IMR-90 (cell line): ENCODE results near the gene NUDCD2. TPM values are rescaled to one million over a fixed set of nuclear protein-coding genes. Genes with fewer than 3 reads are reported as not detected.
"Not testable (repeated sequence)": the region's sequence is repeated elsewhere in the genome, so short reads cannot be mapped to it uniquely, and the experiment has no call there.

ENCODE experiments used
- ATAC-seq: fragments of 200-7000 bp; cut with Tn5 transposase; 2 replicates; pipeline ENCODE4 v1.9.1; 2020; ENCODE audit warnings: low read depth, mild to moderate bottlenecking, moderate library complexity
- BruUV-seq: library from RNA; stranded (reverse); fragments of 400-500 nt; replicated peaks from 2 replicates; lab custom pipeline; 2021; lab: Mats Ljungman, UMichigan
- CTCF ChIA-PET: fragments of 300-600 bp; formaldehyde crosslinking; extraction: SDS; loops from one replicate; lab custom pipeline; 2021; ENCODE audit warnings: antibody characterized with exemption; lab: Yijun Ruan, JAX
- POLR2A ChIA-PET: fragments of 300-600 bp; sonication (Branson Sonifier 250); formaldehyde crosslinking; loops from one replicate; lab custom pipeline; 2022; ENCODE audit warnings: antibody characterized with exemption; ENCODE audit not compliant: unreplicated experiment; lab: Charles Lee
- DNase-seq: peaks from one replicate; pipeline ENCODE4 v3.0.0; 2013
- H2AFZ ChIP-seq: replicated peaks from 2 replicates; pipeline ENCODE3; 2013; ENCODE audit warnings: low read length, mild to moderate bottlenecking; ENCODE audit not compliant: poor library complexity
- H2AK5ac ChIP-seq: 2 replicates; pipeline ENCODE4 v1.6.1; 2013; ENCODE audit warnings: low read depth, low read length, inconsistent platforms
- H2AK9ac ChIP-seq: replicated peaks from 2 replicates; pipeline ENCODE3; 2013; ENCODE audit warnings: mild to moderate bottlenecking, low read depth, low read length, moderate library complexity; ENCODE audit not compliant: poor library complexity
- H2BK120ac ChIP-seq: 2 replicates; pipeline ENCODE4 v1.6.1; 2013; ENCODE audit warnings: low read depth, low read length, inconsistent platforms
- H2BK15ac ChIP-seq: 3 replicates; pipeline ENCODE4 v1.6.1; 2013; ENCODE audit warnings: low read depth, low read length, inconsistent platforms
- H2BK20ac ChIP-seq: 2 replicates; pipeline ENCODE4 v1.6.1; 2013; ENCODE audit warnings: low read depth, mild to moderate bottlenecking, inconsistent platforms, low read length, moderate library complexity
- H2BK5ac ChIP-seq: 2 replicates; pipeline ENCODE4 v1.6.1; 2013; ENCODE audit warnings: mild to moderate bottlenecking, low read depth, low read length, inconsistent platforms; ENCODE audit not compliant: poor library complexity, severe bottlenecking
- H3K14ac ChIP-seq: replicated peaks from 2 replicates; pipeline ENCODE4 v1.6.1; 2013; ENCODE audit warnings: low read depth, low read length, inconsistent platforms
- H3K18ac ChIP-seq: 2 replicates; pipeline ENCODE4 v1.6.1; 2013; ENCODE audit warnings: low read depth, low read length, control low read depth
- H3K23ac ChIP-seq: 2 replicates; pipeline ENCODE4 v1.6.1; 2013; ENCODE audit warnings: low read depth, low read length, inconsistent platforms
- H3K27ac ChIP-seq: 2 replicates; pipeline ENCODE4 v1.5.1; 2013; ENCODE audit warnings: mild to moderate bottlenecking, control low read depth, low read length; ENCODE audit not compliant: insufficient read depth
- H3K27me3 ChIP-seq: 2 replicates; pipeline ENCODE4 v1.6.1; 2013; ENCODE audit warnings: low read length; ENCODE audit not compliant: control insufficient read depth, insufficient read depth
- H3K36me3 ChIP-seq: 2 replicates; pipeline ENCODE4 v1.6.1; 2013; ENCODE audit warnings: low read length, mixed read lengths; ENCODE audit not compliant: control insufficient read depth, insufficient read depth
- H3K4ac ChIP-seq: 2 replicates; pipeline ENCODE4 v1.6.1; 2013; ENCODE audit warnings: low read depth, low read length, inconsistent platforms
- H3K4me1 ChIP-seq: 2 replicates; pipeline ENCODE4 v1.6.1; 2013; ENCODE audit warnings: low read length, mixed read lengths; ENCODE audit not compliant: control insufficient read depth, insufficient read depth
- H3K4me2 ChIP-seq: 2 replicates; pipeline ENCODE4 v1.6.1; 2013; ENCODE audit warnings: low read depth, mild to moderate bottlenecking, control low read depth, low read length, moderate library complexity
- H3K4me3 ChIP-seq: 2 replicates; pipeline ENCODE4 v1.5.1; 2013; ENCODE audit warnings: low read depth, mild to moderate bottlenecking, control low read depth, low read length, moderate library complexity; ENCODE audit not compliant: insufficient read depth
- H3K56ac ChIP-seq: 2 replicates; pipeline ENCODE4 v1.6.1; 2013; ENCODE audit warnings: low read length, inconsistent platforms; ENCODE audit not compliant: insufficient read depth; ENCODE audit errors: extremely low read depth
- H3K79me1 ChIP-seq, 2 experiments: 2 replicates each; pipeline ENCODE4 v1.6.1; 2013; ENCODE audit warnings: low read length in 2 of 2, inconsistent platforms in 1 of 2, low read depth in 1 of 2
- H3K9ac ChIP-seq: 2 replicates; pipeline ENCODE4 v1.6.1; 2013; ENCODE audit warnings: low read depth, low read length, control low read depth
- H3K9me1 ChIP-seq: 2 replicates; pipeline ENCODE4 v1.6.1; 2013; ENCODE audit warnings: low read length, inconsistent platforms; ENCODE audit not compliant: insufficient read depth
- H3K9me3 ChIP-seq: 2 replicates; pipeline ENCODE4 v1.6.1; 2013; ENCODE audit warnings: low read length; ENCODE audit not compliant: control insufficient read depth, insufficient read depth
- H4K20me1 ChIP-seq: 2 replicates; pipeline ENCODE4 v1.6.1; 2013; ENCODE audit warnings: low read length, inconsistent platforms; ENCODE audit not compliant: insufficient read depth
- H4K5ac ChIP-seq: 2 replicates; pipeline ENCODE4 v1.6.1; 2013; ENCODE audit warnings: mild to moderate bottlenecking, low read depth, low read length, control low read depth
- H4K8ac ChIP-seq, 2 experiments: 2 replicates each; pipeline ENCODE4 v1.6.1; 2013; ENCODE audit warnings: low read depth in 2 of 2, low read length in 2 of 2, control low read depth in 1 of 2, inconsistent platforms in 1 of 2
- H4K91ac ChIP-seq: 2 replicates; pipeline ENCODE4 v1.6.1; 2013; ENCODE audit warnings: low read depth, low read length, inconsistent platforms; ENCODE audit not compliant: insufficient read depth
- MAFK ChIP-seq: IDR thresholded peaks from 2 replicates; pipeline ENCODE4 v1.6.1; 2012; ENCODE audit warnings: low read depth, low read length, improper control_type of control experiment
- RFX5 ChIP-seq: IDR thresholded peaks from 2 replicates; pipeline ENCODE4 v1.8.0; 2012; ENCODE audit warnings: low read depth, mild to moderate bottlenecking, low read length, moderate library complexity
- WGBS, 2 experiments: methylation state at CpG; one replicate each; pipeline versions ENCODE4 v1.1.5 to v1.1.7; 2013; ENCODE audit warnings: missing lambda C conversion rate in 2 of 2; ENCODE audit not compliant: insufficient read length in 1 of 2; ENCODE audit errors: extremely low coverage in 2 of 2; 5-methylcytosine and 5-hydroxymethylcytosine counted together
- dilution Hi-C: fragments of 300-500 bp; cut with HindIII; formaldehyde crosslinking; loops from one replicate; pipeline ENCODE4 v1.14.3; 2018; ENCODE audit warnings: low sequenced_read_pairs; ENCODE audit not compliant: unreplicated experiment
- in situ Hi-C: fragments of 300-500 bp; cut with MboI; formaldehyde crosslinking; loops from 3 replicates; pipeline ENCODE4 v1.14.3; 2019; ENCODE audit warnings: low sequenced_read_pairs, inconsistent platforms, mixed read lengths
- intact Hi-C: fragments of 100-400 bp; cut with micrococcal nuclease; formaldehyde crosslinking; loops from 2 replicates; pipeline ENCODE4 v1.10.0; 2022
- polyA plus RNA-seq, 3 experiments: library from polyadenylated mRNA; depleted of rRNA; stranded (reverse); fragments of >200 nt; gene quantifications; 2 replicates each; pipeline ENCODE4 v1.2.3, GENCODE V29; 2012; ENCODE audit warnings: low replicate concordance in 1 of 3
- total RNA-seq: library from RNA; depleted of rRNA; stranded (reverse); fragments of >200 nt; gene quantifications from 2 replicates; pipeline ENCODE4 v1.2.3, GENCODE V29; 2012
- TF ChIP-seq, protein P1 (sequence below): fragments of 150-350 bp; IDR thresholded peaks from 2 replicates; pipeline ENCODE4 v1.6.1; 2017; ENCODE audit warnings: mild to moderate bottlenecking, antibody characterized with exemption, low read length, low read depth

The NUDCD2 gene
- total and polyA plus RNA-seq, 2 of the 4 experiments (the other 2 are of a cell fraction), result 3.0 to 3.5 TPM

- H3K23ac ChIP-seq, result no peak overlapping the region
- H3K79me1 ChIP-seq, result peaks cover 14% of the 10 kb centered on the region in 2 experiments; a peak in 1 of 4 replicates
- ATAC-seq (no peak), DNase-seq (no peak)
- H3K9me3 ChIP-seq, result no peaks in the 10 kb centered on the region
- H3K4me2 ChIP-seq, result no peak overlapping the region
- H3K18ac ChIP-seq, result no peak overlapping the region
- H4K5ac ChIP-seq, result no peak overlapping the region
- H2BK15ac ChIP-seq, result no peak overlapping the region
- ChIA-PET CTCF (no interaction called here), POLR2A (no interaction called here)
- no peaks in the 10 kb centered on the region for H4K20me1 ChIP-seq
- no peak overlapping the region for H2AK5ac ChIP-seq
- H3K27ac ChIP-seq, result no peak overlapping the region
- no peak overlapping the region for H3K56ac ChIP-seq
- no peak overlapping the region for H3K9ac ChIP-seq
- peaks cover 7% of the 10 kb centered on the region for H3K36me3 ChIP-seq
- H2BK20ac ChIP-seq, result no peak overlapping the region
- no peak overlapping the region for H3K14ac ChIP-seq
- H3K27me3 ChIP-seq, result no peaks in the 10 kb centered on the region
- H3K4me1 ChIP-seq, result no peaks in the 10 kb centered on the region
- no peak overlapping the region for H3K4ac ChIP-seq
- no peaks in the 10 kb centered on the region for H3K9me1 ChIP-seq
- no peak overlapping the region for H4K91ac ChIP-seq
- WGBS, 2 experiments, result no CpG with 5 or more reads among the region's 2 CpGs
- no peak overlapping the region for H2BK120ac ChIP-seq
- intact Hi-C loops (no loop called here), in situ Hi-C loops (no loop called here), dilution Hi-C loops (no loop called here)
- H2AK9ac ChIP-seq, result no peak overlapping the region
- no peak overlapping the region for H4K8ac ChIP-seq
- no peak overlapping the region for H2AFZ ChIP-seq
- TF ChIP-seq, protein P1, sequence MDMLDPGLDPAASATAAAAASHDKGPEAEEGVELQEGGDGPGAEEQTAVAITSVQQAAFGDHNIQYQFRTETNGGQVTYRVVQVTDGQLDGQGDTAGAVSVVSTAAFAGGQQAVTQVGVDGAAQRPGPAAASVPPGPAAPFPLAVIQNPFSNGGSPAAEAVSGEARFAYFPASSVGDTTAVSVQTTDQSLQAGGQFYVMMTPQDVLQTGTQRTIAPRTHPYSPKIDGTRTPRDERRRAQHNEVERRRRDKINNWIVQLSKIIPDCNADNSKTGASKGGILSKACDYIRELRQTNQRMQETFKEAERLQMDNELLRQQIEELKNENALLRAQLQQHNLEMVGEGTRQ, result no peak
- TF ChIP-seq MAFK (peak; percentile 28; the same call in 1 of the 2 replicates), RFX5 (no peak)
- no peak overlapping the region for H2BK5ac ChIP-seq
- no TSS peak for BruUV-seq
- no peak overlapping the region for H3K4me3 ChIP-seq
These were observed 3.8 kb downstream of the NUDCD2 start for GRCh38 chr5:163456029-163456589.

- dilution Hi-C loops, BruUV-seq, H2BK120ac ChIP-seq, H2BK20ac ChIP-seq, H2BK5ac ChIP-seq, ATAC-seq, H3K56ac ChIP-seq, H4K20me1 ChIP-seq, DNase-seq, H3K27ac ChIP-seq, H3K4me1 ChIP-seq, H2AK9ac ChIP-seq, H3K23ac ChIP-seq, H4K8ac ChIP-seq, H4K5ac ChIP-seq, POLR2A ChIA-PET, H2BK15ac ChIP-seq, H2AK5ac ChIP-seq, H3K27me3 ChIP-seq, intact Hi-C loops, H2AFZ ChIP-seq, H3K4me2 ChIP-seq, H3K36me3 ChIP-seq, H3K4me3 ChIP-seq, H3K9ac ChIP-seq, CTCF ChIA-PET, H3K18ac ChIP-seq, H3K9me3 ChIP-seq, H3K9me1 ChIP-seq, in situ Hi-C loops, H3K14ac ChIP-seq, H4K91ac ChIP-seq, H3K4ac ChIP-seq: not testable (repeated sequence)
- peaks cover 10 to 14% of the 10 kb centered on the region in 2 experiments; a peak in 1 of 4 replicates for H3K79me1 ChIP-seq
- no CpG with 5 or more reads among the region's 17 CpGs for WGBS, 2 experiments
These were observed 4.5 kb downstream of the NUDCD2 start for GRCh38 chr5:163455406-163455805.
